ENCODE results near the gene PHLPP1. TPM values are rescaled to one million over a fixed set of nuclear protein-coding genes. Genes with fewer than 3 reads are reported as not detected.

Gene PHLPP1
- total and polyA plus RNA-seq, 12 donors: 13.8 to 61.6 (median 37.8) TPM

GRCh38 chr18:62773691-62774090, 58.4 kb downstream of the PHLPP1 start:
- Histone ChIP-seq H3K4me1 (replicated peaks in 1 of 2) (peaks cover 13 to 31% of the 10 kb centered on the region in 2 donors), H3K27me3 (no peaks in the 10 kb centered on the region), H3K27ac (peak overlapping the region in 1 of 5 donors; percentile 1), H3K9me3 (replicated peaks in 1 of 3) (no peaks in the 10 kb centered on the region), H3K4me3 (no peak overlapping the region), H3K36me3 (replicated peaks in 1 of 2) (no peaks in the 10 kb centered on the region)
- WGBS, 4 donors: 90 to 95% (median 94%) methylated on average over 3 of the region's 3 CpGs
- TF ChIP-seq, protein P1, sequence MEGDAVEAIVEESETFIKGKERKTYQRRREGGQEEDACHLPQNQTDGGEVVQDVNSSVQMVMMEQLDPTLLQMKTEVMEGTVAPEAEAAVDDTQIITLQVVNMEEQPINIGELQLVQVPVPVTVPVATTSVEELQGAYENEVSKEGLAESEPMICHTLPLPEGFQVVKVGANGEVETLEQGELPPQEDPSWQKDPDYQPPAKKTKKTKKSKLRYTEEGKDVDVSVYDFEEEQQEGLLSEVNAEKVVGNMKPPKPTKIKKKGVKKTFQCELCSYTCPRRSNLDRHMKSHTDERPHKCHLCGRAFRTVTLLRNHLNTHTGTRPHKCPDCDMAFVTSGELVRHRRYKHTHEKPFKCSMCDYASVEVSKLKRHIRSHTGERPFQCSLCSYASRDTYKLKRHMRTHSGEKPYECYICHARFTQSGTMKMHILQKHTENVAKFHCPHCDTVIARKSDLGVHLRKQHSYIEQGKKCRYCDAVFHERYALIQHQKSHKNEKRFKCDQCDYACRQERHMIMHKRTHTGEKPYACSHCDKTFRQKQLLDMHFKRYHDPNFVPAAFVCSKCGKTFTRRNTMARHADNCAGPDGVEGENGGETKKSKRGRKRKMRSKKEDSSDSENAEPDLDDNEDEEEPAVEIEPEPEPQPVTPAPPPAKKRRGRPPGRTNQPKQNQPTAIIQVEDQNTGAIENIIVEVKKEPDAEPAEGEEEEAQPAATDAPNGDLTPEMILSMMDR (IDR thresholded peaks at IDR 0.05): no peak
- no peak for TF ChIP-seq POLR2A (IDR thresholded peaks at IDR 0.05)
- no peak for DNase-seq
- intact Hi-C loops (cut with DNase I): no loop called here

DNA sequence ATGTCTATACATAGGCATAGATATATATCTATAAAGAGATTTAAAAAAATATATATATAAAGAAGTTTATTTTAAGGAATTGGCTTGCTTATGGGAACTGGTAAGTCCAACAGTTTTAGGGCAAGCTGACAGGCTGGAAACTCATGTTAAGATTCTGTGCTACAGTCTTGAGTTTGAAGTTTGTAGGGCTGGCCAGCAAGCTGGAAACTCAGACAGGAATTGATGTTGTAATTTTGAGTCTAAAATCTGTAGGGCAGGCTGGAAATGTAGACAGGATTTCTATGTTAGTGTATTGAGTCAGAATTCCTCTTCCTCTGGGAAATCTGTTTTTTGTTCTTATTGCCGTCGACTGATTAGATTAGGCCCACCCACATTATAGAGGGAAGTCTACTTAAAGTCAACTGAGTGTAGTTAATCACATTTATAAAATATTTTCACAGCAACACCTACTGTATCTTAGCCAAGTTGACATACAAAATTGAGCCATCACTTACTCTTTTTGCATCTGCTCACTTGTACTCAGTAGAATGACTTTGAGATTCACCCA, 60.8 kb downstream of the PHLPP1 start:
- 82 to 98% (median 91%) methylated on average over 2 of the region's 2 CpGs for WGBS, 4 donors
- no peak overlapping the region for H3K4me3 ChIP-seq
- intact Hi-C loops (cut with DNase I): no loop called here
- TF ChIP-seq POLR2A (IDR thresholded peaks at IDR 0.05): no peak
- TF ChIP-seq, protein P1 (IDR thresholded peaks at IDR 0.05): no peak
- H3K27me3 ChIP-seq: no peaks in the 10 kb centered on the region
- H3K36me3 ChIP-seq (replicated peaks in 1 of 2): no peaks in the 10 kb centered on the region
- DNase-seq: no peak
- no peak overlapping the region for H3K27ac ChIP-seq
- H3K4me1 ChIP-seq (replicated peaks in 1 of 2): peaks cover 16 to 31% of the 10 kb centered on the region in 2 donors
- no peaks in the 10 kb centered on the region for H3K9me3 ChIP-seq (replicated peaks in 1 of 3)

GRCh38 chr18:62777814-62778213, 62.5 kb downstream of the PHLPP1 start:
- Histone ChIP-seq H3K27me3 (no peaks in the 10 kb centered on the region), H3K4me1 (replicated peaks in 1 of 2) (peaks cover 12 to 40% of the 10 kb centered on the region in 2 donors), H3K27ac (no peak overlapping the region), H3K4me3 (no peak overlapping the region), H3K36me3 (replicated peaks in 1 of 2) (no peaks in the 10 kb centered on the region), H3K9me3 (replicated peaks in 1 of 3) (no peaks in the 10 kb centered on the region)
- TF ChIP-seq, protein P1 (IDR thresholded peaks at IDR 0.05): no peak
- no peak for TF ChIP-seq POLR2A (IDR thresholded peaks at IDR 0.05)
- DNase-seq: no peak
- WGBS, 4 donors: 69 to 84% (median 84%) methylated on average over 1 of the region's 1 CpG
- intact Hi-C loops (cut with DNase I): no loop called here

GRCh38 chr18:62778976-62779869, 63.9 kb downstream of the PHLPP1 start:
- Histone ChIP-seq H3K9me3 (replicated peaks in 1 of 3) (no peaks in the 10 kb centered on the region), H3K36me3 (replicated peaks in 1 of 2) (no peaks in the 10 kb centered on the region), H3K27ac (no peak overlapping the region), H3K27me3 (no peaks in the 10 kb centered on the region), H3K4me1 (replicated peaks in 1 of 2) (peaks cover 4 to 30% of the 10 kb centered on the region in 2 donors), H3K4me3 (no peak overlapping the region)
- intact Hi-C loops (cut with DNase I): no loop called here
- 78 to 83% (median 80%) methylated on average over 6 of the region's 6 CpGs for WGBS, 4 donors
- no peak for TF ChIP-seq POLR2A (IDR thresholded peaks at IDR 0.05)
- TF ChIP-seq, protein P1 (IDR thresholded peaks at IDR 0.05): no peak
- DNase-seq: no peak
